A673 (cell line): Measurements from ENCODE around the gene PRG2.

Experiments
- CTCF ChIP-seq: fragments of 300-800, 200-600 bp; sonication (generic); conservative IDR thresholded peaks from 2 replicates; pipeline ENCODE4 v1.5.1; 2017; ENCODE audit warnings: low read depth, mild to moderate bottlenecking, antibody characterized with exemption, low read length, moderate library complexity, mixed read lengths
- EZH2 ChIP-seq: fragments of 200-600 bp; sonication (generic); IDR thresholded peaks from 2 replicates; pipeline ENCODE4 v1.6.1; 2017; ENCODE audit warnings: borderline replicate concordance, low read depth, mild to moderate bottlenecking, mixed read lengths, antibody characterized with exemption, low read length; ENCODE audit not compliant: poor library complexity, severe bottlenecking

GRCh38 chr11:57368845-57369232 is 21.6 kb downstream of the PRG2 start:
- TF ChIP-seq CTCF (no peak), EZH2 (no peak)
